ES-I3 (cell line): Measurements from ENCODE around the gene GMPR2.

Experiments used
- H3K36me3 ChIP-seq: 2 replicates; pipeline ENCODE4 v1.6.1; 2013; ENCODE audit warnings: mild to moderate bottlenecking, low read length, control low read depth, moderate library complexity; ENCODE audit not compliant: insufficient read depth
- H3K4me1 ChIP-seq: 2 replicates; pipeline ENCODE4 v1.6.1; 2013; ENCODE audit warnings: mild to moderate bottlenecking, control low read depth, low read length; ENCODE audit not compliant: insufficient read depth
- H3K9ac ChIP-seq: 2 replicates; pipeline ENCODE4 v1.6.1; 2013; ENCODE audit warnings: low read depth, mild to moderate bottlenecking, low read length, moderate library complexity
- H3K9me3 ChIP-seq: 2 replicates; pipeline ENCODE4 v1.6.1; 2013; ENCODE audit warnings: mild to moderate bottlenecking, low read length, moderate library complexity; ENCODE audit not compliant: control insufficient read depth, insufficient read depth

Gene GMPR2

DNA sequence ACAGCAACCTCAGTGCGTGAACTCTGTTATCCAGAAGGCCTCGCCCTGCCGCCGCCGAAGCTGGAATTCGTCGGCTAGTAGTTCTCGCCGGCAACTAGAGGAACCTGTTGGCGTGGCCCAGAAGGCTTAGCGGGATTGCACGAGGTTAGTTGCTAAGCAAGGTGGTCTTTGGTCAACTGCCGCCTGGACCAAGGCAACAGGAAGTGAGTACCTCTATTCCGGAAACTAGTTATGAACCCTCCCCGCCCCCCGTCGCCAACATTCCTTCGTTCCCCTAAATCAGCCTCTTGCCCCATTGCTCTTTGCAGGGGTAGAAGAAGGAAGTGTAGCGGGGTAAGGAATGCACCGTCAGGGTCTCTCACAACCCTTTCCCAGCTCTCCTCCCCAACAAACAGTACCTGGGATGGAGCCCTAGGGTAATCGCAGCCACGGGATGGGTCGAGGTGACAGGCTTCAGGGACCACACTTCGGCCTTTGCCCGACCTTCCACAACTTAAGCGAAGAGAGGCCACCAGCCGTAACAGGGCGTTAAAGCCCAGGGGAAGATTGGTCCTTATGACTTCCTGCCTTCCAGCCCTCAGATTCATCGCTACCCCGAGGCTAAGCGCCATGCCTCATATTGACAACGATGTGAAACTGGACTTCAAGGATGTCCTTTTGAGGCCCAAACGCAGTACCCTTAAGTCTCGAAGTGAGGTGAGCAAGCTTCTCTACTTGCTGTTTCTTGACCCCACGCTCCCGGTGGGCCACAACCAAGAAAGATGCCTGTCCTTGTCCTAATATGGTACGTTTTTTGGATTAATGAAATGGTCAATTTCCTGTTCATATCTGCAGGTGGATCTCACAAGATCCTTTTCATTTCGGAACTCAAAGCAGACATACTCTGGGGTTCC, at the start of gene GMPR2:
Gene GMPR2 (plus strand): TSS at position 285 of the 893 bp plus-strand sequence. CDS start 325 bp downstream, at position 610.
- Histone ChIP-seq H3K4me1 (no peaks in the 10 kb centered on the region), H3K36me3 (peaks cover 23% of the 10 kb centered on the region), H3K9ac (peak within 1 kb of the TSS; percentile 97), H3K9me3 (no peaks in the 10 kb centered on the region)

DNA sequence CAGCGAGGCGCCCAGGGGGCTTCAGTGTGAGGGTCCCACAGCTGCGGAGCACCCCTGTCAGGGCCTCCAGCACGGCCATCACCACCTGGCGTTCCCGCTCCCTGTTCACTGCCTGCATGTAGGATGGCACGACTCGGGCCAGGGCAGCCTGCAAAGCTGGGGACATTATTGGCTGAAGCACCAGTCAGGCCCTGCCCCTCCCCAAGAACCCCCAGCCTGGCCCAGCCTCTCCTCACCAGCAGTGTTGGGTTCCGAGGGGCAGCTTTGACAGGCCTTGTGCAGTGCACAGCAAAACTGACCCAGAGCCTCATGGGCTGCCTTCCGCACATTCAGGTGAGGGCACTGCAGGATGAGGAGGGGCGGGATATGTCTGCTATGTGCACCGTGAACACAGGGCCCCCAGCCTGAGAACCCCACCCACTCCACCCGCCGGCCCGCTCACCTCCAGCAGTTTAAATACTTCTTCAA, 49.7 kb upstream of the GMPR2 start:
- H3K9ac ChIP-seq: no peak overlapping the region
- H3K36me3 ChIP-seq: peaks cover 16% of the 10 kb centered on the region
- H3K4me1 ChIP-seq: no peaks in the 10 kb centered on the region
- no peaks in the 10 kb centered on the region for H3K9me3 ChIP-seq

- Histone ChIP-seq H3K36me3 (peaks cover 14% of the 10 kb centered on the region), H3K9me3 (no peaks in the 10 kb centered on the region), H3K9ac (no peak overlapping the region), H3K4me1 (no peaks in the 10 kb centered on the region)
Measured at GRCh38 chr14:24184104-24184970, 48.4 kb upstream of the GMPR2 start.

DNA sequence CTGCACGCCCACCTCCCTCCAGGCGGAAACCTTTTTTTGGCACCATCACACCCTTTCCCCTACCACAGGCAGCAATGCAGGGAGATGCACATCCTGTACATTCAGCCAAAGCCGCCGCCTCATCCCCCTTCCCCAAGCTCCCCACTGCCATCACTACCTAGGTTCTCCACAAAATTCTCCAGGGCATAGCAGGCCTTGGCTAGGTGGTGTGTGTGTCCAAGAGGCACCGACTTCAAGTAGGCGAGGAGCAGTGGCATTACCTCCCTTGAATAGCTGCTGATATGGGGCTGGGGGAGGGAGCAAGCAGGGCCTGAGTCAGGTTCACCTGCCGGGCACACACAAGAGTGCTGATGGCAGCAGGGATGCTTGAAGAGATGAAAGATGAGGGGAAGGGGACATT, 47.7 kb upstream of the GMPR2 start:
- Histone ChIP-seq H3K9ac (no peak overlapping the region), H3K4me1 (no peaks in the 10 kb centered on the region), H3K9me3 (no peaks in the 10 kb centered on the region), H3K36me3 (peaks cover 14% of the 10 kb centered on the region)

GRCh38 chr14:24185741-24186140, 47.0 kb upstream of the GMPR2 start:
- Histone ChIP-seq H3K36me3 (peaks cover 8% of the 10 kb centered on the region), H3K9me3 (no peaks in the 10 kb centered on the region), H3K9ac (no peak overlapping the region), H3K4me1 (no peaks in the 10 kb centered on the region)

DNA sequence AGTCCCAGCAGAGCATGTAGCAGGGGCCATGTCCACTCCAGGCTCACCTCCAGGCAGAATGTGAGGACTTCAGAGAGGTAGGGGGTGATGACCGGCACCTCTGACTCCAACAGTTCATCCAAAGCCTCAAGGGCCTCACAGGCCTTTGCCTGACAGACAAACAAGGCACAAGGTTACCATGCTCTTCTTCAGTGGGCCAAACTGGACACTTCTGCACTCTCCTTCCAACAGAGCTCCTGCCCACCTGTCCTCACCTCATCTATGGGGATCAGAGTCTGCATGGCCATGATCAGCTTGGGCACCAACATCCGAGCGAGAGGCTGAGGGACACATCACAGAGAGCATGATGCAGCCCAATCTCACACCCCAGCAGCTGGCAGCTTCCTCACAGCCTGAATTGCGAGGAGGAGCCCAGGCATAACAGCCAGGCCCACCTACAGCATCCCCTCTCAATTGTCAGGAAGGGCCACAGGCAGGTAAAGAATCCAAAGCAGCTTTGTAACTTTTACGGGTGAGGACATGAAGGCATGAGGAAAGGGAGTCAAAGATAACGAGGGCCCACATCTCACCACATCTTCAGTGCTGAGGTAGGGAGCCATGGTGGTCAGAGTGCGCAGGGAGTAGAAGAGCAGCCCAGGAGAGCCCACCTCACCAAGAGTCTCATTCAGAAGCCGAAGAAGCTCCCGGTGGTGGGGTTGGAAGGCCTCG, 45.7 kb upstream of the GMPR2 start:
- peaks cover 9% of the 10 kb centered on the region for H3K36me3 ChIP-seq

DNA sequence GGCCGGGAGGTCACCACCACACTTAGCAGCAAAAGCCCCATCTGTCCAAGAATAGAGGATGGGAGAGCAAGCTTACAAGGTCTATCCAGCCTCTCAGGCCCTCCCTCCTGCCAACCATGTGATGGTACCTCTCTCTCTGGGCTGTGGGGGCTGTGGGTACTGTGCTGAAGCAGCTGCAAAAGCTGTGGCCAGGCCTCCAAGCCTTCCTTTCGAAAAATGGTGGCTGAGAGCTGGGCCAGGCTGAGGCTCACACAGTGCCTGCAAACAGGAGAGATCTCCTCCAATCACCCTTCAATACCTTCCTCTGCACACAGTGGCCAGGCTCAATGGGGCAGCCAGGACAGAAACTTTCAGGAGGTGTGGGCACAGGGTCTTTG, 45.2 kb upstream of the GMPR2 start:
- no peaks in the 10 kb centered on the region for H3K4me1 ChIP-seq
- no peaks in the 10 kb centered on the region for H3K9me3 ChIP-seq
- no peak overlapping the region for H3K9ac ChIP-seq
- H3K36me3 ChIP-seq: peaks cover 11% of the 10 kb centered on the region

More for the DNA sequence above, 45.7 kb upstream of the GMPR2 start:
- Histone ChIP-seq H3K9me3 (no peaks in the 10 kb centered on the region), H3K4me1 (no peaks in the 10 kb centered on the region), H3K9ac (no peak overlapping the region)

DNA sequence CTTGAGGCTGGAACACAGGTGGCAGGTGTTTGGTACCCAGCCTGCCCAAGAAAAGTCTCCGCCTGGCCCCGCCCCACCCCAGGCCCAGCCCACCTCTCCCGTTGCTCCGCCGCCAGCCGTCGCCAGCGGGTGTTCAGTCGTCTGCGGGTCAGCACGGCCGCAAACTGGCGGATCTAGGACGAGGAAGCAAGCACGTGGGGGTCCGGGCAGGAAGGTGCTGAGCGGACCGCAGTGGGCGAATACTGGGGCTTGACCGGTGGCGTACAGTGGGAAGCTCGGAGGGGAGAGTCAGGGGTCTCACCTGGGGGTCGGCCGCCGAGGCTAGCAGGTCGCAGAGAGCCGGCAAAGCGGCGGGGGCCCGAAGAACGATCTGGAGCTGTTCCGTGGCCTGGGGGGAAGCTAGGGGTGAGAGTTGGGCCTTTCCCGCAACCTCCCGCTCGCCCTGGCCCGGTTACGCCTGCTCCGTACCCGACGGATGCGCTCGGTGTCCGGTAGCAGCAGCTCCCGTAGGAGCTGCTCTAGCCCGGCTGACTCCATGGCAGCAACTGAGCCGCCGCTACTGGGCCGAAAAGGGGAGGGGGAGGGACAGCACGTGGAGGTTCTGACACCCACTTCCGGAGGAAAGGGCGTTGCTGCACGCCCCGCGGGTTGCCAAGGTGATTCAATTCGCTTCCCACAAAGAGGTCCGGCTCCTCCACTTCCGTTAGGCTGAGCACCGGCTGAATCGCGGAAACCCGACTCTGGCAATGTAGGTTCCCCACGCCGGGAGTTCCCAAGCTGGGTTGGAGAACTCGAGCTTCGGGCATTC, 44.3 kb upstream of the GMPR2 start, which contains the start of gene IPO4:
Gene IPO4 (minus strand): TSS at position 566 of the 808 bp plus-strand sequence. CDS start 29 bp downstream, at position 537.
- Histone ChIP-seq H3K9ac (peak within 1 kb of the TSS; percentile 68), H3K4me1 (no peaks in the 10 kb centered on the region), H3K36me3 (peaks cover 11% of the 10 kb centered on the region), H3K9me3 (no peaks in the 10 kb centered on the region)

- no peak overlapping the region for H3K9ac ChIP-seq
- no peaks in the 10 kb centered on the region for H3K9me3 ChIP-seq
- no peaks in the 10 kb centered on the region for H3K4me1 ChIP-seq
- H3K36me3 ChIP-seq: peaks cover 11% of the 10 kb centered on the region
Measured at GRCh38 chr14:24189059-24189375, 43.7 kb upstream of the GMPR2 start.

- H3K9ac ChIP-seq: no peak overlapping the region
- H3K36me3 ChIP-seq: peaks cover 9% of the 10 kb centered on the region
- no peaks in the 10 kb centered on the region for H3K9me3 ChIP-seq
- H3K4me1 ChIP-seq: no peaks in the 10 kb centered on the region
Measured at GRCh38 chr14:24189460-24189859, 43.3 kb upstream of the GMPR2 start.

GRCh38 chr14:24190416-24190815, 42.3 kb upstream of the GMPR2 start:
- no peaks in the 10 kb centered on the region for H3K4me1 ChIP-seq
- H3K9me3 ChIP-seq: no peaks in the 10 kb centered on the region
- peaks cover 6% of the 10 kb centered on the region for H3K36me3 ChIP-seq
- no peak overlapping the region for H3K9ac ChIP-seq

- peaks cover 4% of the 10 kb centered on the region; the same call in 1 of the 2 replicates for H3K36me3 ChIP-seq
- H3K9me3 ChIP-seq: no peaks in the 10 kb centered on the region
- H3K4me1 ChIP-seq: no peaks in the 10 kb centered on the region
- H3K9ac ChIP-seq: no peak overlapping the region
Measured at GRCh38 chr14:24192933-24193332, 39.8 kb upstream of the GMPR2 start.

- Histone ChIP-seq H3K4me1 (no peaks in the 10 kb centered on the region), H3K36me3 (peaks cover 4% of the 10 kb centered on the region; the same call in 1 of the 2 replicates), H3K9ac (no peak overlapping the region; the same call in 1 of the 2 replicates), H3K9me3 (no peaks in the 10 kb centered on the region)
Measured at GRCh38 chr14:24194186-24194872, 38.4 kb upstream of the GMPR2 start.
